ENCODE measurements around the gene FOXP1. TPM values are rescaled to one million over a fixed set of nuclear protein-coding genes. Genes with fewer than 3 reads are reported as not detected.

Gene FOXP1
- polyA plus RNA-seq, 1 donor (not counting 4 experiments of a cell fraction or from before 2014, with no cell fraction given): 14.6 TPM

DNA sequence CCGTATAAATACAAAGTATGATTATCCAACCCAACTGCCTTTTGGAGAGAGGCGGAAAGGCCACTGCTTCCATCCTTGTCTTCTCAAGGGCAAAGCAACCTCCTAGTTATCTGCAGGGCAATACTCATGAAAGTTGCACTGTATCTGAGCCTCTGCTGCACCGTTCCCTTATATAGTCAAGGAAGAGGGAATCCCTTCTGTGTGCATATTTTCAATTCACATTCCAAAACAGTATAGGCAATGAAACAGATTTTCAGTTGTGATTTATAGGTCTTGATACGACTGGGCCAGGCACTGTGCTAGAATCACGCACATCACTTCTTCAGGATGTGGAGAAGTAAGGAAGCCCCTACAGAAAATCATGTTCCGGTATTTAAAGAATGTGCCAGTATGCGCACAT is 455.7 kb downstream of the FOXP1 start:
- Histone ChIP-seq H3K9ac (ENCODE audit: control insufficient read depth, extremely low read depth, insufficient read depth, low read length) (no peak overlapping the region), H3K9me3 (ENCODE audit: control insufficient read depth, low read depth, low read length) (no peaks in the 10 kb centered on the region), H3K4me1 (ENCODE audit: control insufficient read depth, extremely low read depth, insufficient read depth, low read length) (peaks cover 13% of the 10 kb centered on the region), H3K27me3 (ENCODE audit: control insufficient read depth, extremely low read depth, insufficient read depth, low read length) (no peaks in the 10 kb centered on the region), H3K79me2 (ENCODE audit: control insufficient read depth, insufficient read depth, low read length) (no peaks in the 10 kb centered on the region), H2AFZ (ENCODE audit: control insufficient read depth, low read length) (no peak overlapping the region), H3K9me1 (ENCODE audit: control insufficient read depth, extremely low read depth, insufficient read depth, low read length) (no peaks in the 10 kb centered on the region), H3K4me3 (ENCODE audit: control insufficient read depth in 2 of 3, extremely low read depth in 1 of 3, insufficient read depth in 2 of 3, low read depth in 1 of 3, low read length in 3 of 3) (no peak overlapping the region), H3K4me2 (ENCODE audit: control insufficient read depth, extremely low read depth, insufficient read depth, low read depth, low read length) (no peak overlapping the region), H3K36me3 (ENCODE audit: control insufficient read depth in 2 of 2, extremely low read depth in 1 of 2, insufficient read depth in 2 of 2, low read length in 2 of 2) (no peaks in the 10 kb centered on the region), H3K27ac (ENCODE audit: control insufficient read depth, insufficient read depth, low read length) (no peak overlapping the region), H4K20me1 (ENCODE audit: control insufficient read depth, extremely low read depth, insufficient read depth, low read length) (no peaks in the 10 kb centered on the region)
- DNase-seq (ENCODE audit: low read depth, low spot score): no peak
- TF ChIP-seq EZH2 (IDR thresholded peaks at IDR 0.05; ENCODE audit: low read length) (no peak), CTCF (optimal IDR thresholded peaks at IDR 0.05 in 1 of 3, IDR thresholded peaks at IDR 0.05 in 1 of 3, conservative IDR thresholded peaks at IDR 0.05 in 1 of 3; ENCODE audit: extremely low read depth in 1 of 3, insufficient read depth in 2 of 3, low read length in 3 of 3) (no peak)
- dilution Hi-C loops (cut with MboI; ENCODE audit: extremely low pct_ligation_motif_present, low sequenced_read_pairs): no loop called here
- FAIRE-seq: no peak

DNA sequence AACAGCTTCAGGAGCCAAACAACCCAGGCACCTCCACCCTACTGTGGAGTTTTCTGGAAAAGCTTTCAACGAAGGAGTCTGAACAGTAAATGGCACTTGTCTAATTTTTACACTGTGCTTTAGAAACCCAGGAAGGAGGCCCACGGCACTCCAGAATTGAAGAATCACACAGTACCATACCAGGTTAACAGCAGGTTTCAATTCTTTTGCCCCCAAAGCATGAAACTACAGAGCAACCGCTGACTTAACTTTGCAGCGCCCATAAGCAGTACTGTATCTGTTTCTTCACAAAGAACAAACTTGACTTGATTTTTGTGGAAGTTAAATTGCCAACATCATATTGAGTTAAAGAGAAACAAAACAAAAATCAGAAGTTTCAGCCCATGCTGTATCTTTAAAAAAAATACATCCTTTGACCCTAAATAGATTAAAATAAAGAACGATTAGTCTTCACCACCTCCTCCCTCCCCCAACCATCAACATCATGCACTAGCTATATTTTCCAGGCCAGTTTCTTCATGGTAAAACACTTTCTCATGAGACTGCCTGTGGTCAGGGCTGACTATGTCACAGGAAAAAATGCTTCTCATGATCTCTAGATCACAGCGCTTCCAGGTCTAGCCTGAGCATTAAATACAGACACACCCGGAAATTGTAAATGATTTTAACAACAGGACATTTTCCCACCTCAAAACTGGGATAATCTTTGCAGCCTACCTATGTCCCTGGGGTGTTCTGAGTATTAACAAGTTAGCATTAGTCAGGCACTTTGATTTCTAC is 456.3 kb downstream of the FOXP1 start:
- Histone ChIP-seq H3K9me3 (ENCODE audit: control insufficient read depth, low read depth, low read length) (no peaks in the 10 kb centered on the region), H4K20me1 (ENCODE audit: control insufficient read depth, extremely low read depth, insufficient read depth, low read length) (no peaks in the 10 kb centered on the region), H3K9me1 (ENCODE audit: control insufficient read depth, extremely low read depth, insufficient read depth, low read length) (no peaks in the 10 kb centered on the region), H3K4me3 (ENCODE audit: control insufficient read depth in 2 of 3, extremely low read depth in 1 of 3, insufficient read depth in 2 of 3, low read depth in 1 of 3, low read length in 3 of 3) (no peak overlapping the region), H3K79me2 (ENCODE audit: control insufficient read depth, insufficient read depth, low read length) (no peaks in the 10 kb centered on the region), H3K4me2 (ENCODE audit: control insufficient read depth, extremely low read depth, insufficient read depth, low read depth, low read length) (no peak overlapping the region), H3K27me3 (ENCODE audit: control insufficient read depth, extremely low read depth, insufficient read depth, low read length) (no peaks in the 10 kb centered on the region), H2AFZ (ENCODE audit: control insufficient read depth, low read length) (no peak overlapping the region), H3K9ac (ENCODE audit: control insufficient read depth, extremely low read depth, insufficient read depth, low read length) (no peak overlapping the region), H3K4me1 (ENCODE audit: control insufficient read depth, extremely low read depth, insufficient read depth, low read length) (peaks cover 13% of the 10 kb centered on the region), H3K36me3 (ENCODE audit: control insufficient read depth in 2 of 2, extremely low read depth in 1 of 2, insufficient read depth in 2 of 2, low read length in 2 of 2) (no peaks in the 10 kb centered on the region), H3K27ac (ENCODE audit: control insufficient read depth, insufficient read depth, low read length) (no peak overlapping the region)
- TF ChIP-seq EZH2 (IDR thresholded peaks at IDR 0.05; ENCODE audit: low read length) (no peak), CTCF (optimal IDR thresholded peaks at IDR 0.05 in 1 of 3, IDR thresholded peaks at IDR 0.05 in 1 of 3, conservative IDR thresholded peaks at IDR 0.05 in 1 of 3; ENCODE audit: extremely low read depth in 1 of 3, insufficient read depth in 2 of 3, low read length in 3 of 3) (no peak)
- FAIRE-seq: no peak
- dilution Hi-C loops (cut with MboI; ENCODE audit: extremely low pct_ligation_motif_present, low sequenced_read_pairs): no loop called here
- DNase-seq (ENCODE audit: low read depth, low spot score): no peak

Data from keratinocyte (primary cell).